Measurements from ENCODE around the gene SURF2.

The SURF2 gene

DNA sequence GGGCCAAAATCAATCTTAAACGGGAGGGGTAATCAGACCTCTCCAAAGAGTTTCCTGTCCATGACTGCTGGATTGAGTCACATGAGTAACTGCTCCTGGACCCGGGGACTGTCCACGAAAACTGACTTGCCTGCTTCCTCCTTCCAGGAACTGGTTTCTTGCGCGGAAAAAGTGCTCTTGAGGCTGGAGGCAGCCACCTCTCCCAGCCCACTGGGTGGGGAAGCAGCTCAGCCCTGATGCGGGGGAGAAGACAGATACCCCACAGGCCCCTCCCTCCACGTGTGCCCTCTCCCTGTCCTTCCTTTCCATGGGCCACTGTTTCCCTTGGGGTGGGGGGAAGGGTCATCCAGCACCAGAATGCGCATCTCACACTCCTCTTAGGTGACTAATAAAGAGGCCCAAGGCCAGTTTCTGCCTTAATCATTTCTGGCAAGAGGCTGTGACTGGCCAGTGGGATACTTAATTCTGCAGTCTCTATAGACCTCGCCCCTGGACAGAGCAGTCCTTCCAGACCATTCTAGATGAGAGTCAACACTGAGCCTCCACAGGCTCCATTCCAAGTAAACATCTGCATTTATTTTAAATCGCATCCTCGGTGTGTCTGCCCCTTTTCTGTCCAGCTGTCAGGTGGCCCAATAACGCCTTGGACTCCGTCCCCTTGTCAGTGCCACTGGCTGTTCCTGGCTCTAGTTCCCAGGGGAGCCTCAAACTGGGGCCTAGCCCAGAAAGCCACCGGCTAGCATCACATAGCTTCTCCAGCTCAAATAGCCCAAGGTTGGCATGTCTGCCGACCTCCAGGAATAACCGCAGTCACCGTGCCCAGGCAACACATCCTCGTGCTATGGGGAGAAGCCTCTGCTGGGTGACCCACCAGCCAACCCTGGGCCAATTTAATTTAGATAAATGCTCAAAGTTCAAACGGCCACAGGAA lies 49.4 kb downstream of the SURF2 start:
- no peak for DNase-seq

DNA sequence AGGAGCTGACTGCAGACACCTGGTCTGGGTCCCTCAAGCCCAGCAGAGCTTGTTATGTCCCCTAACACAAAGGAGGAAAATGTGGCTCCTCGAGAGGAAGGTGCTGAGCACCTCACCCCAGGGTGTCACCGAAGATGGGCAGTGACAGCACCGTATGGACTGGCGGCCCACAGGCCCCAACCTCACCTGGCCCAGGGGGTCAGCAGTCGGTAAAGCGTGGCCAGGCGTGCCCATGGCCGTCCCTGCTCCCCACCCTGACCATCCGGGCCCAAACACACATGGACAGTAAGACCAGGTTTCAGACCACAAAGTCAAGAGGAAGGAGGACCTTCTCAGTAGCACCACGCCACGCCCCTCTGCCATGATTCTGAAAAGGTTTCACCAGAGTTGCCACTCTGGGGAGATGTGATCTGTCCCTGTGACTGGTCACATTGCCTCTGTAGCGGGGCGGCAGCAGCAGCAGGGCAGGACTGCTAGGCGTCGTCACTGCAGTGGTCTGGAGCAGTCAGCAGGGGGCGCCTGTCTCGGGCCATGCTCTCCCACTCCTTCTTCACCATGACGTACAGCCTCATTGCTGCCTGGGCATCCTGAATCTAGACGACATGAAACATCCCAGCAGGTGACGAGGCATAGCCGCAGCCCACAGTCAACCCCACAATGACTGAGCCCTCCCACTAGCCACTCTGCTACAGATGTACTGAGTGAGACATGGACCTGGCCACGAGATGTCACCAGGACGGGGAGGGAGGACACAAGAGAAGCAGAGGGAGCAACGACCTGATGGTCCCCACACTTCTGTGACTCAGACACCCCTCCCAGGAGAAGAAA lies 50.3 kb downstream of the SURF2 start:
- DNase-seq, result peak; percentile 83

DNA sequence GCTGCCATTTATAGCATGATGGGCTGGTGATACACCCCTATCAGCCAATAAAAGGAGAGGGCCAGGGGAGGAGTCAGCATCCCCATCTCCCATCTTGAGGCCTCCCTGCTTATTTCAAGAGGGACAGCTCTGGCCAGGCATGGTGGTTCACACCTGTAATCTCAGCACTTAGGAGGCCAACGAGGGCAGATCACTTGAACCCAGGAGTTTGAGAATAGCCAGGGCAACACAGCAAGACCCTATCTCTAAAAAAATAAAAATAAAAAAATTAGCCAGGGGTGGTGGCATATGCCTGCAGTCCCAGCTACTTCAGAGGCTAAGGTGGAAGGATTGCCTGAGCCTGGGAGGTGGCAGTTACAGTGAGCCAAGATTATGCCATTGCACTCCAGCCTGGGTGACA lies 51.7 kb downstream of the SURF2 start:
- DNase-seq, result no peak
